ENCODE measurements around the gene PI4KA. TPM values are rescaled to one million over a fixed set of nuclear protein-coding genes. Genes with fewer than 3 reads are reported as not detected.
"Not testable (repeated sequence)": the region's sequence is repeated elsewhere in the genome, so short reads cannot be mapped to it uniquely, and the experiment has no call there.

Gene PI4KA
- total and polyA plus RNA-seq, 3 experiments from 2014 or later: 64.9 to 65.8 (median 65.5) TPM

DNA sequence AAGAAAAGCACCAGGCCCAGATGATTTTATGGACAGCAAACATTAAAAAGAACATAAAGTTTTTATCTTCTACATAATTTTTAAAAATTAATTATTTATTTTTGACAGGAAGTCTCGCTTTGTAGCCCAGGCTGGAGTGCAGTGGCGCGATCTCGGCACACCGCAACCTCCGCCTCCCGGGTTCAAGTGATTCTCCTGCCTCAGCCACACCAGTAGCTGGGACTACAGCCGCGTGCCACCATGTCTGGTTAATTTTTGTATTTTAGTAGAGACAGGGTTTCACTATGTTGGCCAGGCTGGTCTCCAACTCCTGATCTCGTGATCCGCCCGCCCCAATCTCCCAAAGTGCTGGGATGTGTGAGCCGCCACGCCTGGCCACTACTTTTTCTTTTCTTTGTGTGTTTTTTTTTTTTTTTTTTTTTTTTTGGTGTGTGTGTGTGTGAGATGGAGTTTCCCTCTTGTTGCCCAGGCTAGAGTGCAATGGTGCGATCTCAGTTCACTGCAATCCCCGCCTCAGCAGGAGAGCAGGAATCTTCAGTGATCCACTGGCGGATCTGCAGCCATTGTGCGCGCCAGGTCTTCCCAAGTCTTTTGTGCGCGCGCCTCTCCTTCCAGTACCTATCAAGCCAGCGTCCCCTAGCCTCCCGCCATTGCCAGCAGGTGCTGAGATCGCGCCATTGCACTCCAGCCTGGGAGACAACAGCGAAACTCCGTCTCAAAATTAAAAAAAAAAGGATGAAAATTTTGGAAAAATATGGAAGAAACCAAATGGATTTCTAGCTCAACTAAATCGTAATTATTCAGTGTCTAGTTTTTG is 171.0 kb downstream of the PI4KA start:
- DNase-seq; H3K4me1 ChIP-seq (ENCODE audit: insufficient read depth, low read length); H3K9me3 ChIP-seq (ENCODE audit: low read length); H3K4me3 Mint-ChIP-seq; H3K36me3 ChIP-seq (ENCODE audit: insufficient read depth, low read length); H3K27me3 ChIP-seq (ENCODE audit: insufficient read depth, low read length, poor library complexity, severe bottlenecking); H3K27ac ChIP-seq (ENCODE audit: low read depth, low read length); H3K4me3 ChIP-seq (ENCODE audit: low read length); H3K4me1 Mint-ChIP-seq; H3K27me3 Mint-ChIP-seq; POLR2A ChIA-PET; H3K9me3 Mint-ChIP-seq; H3K36me3 Mint-ChIP-seq: not testable (repeated sequence)
- CTCF ChIA-PET: interaction anchor here (0.6 kb wide), 1 partner anchor 234 kb away, joined by 3 read pairs; no protein-coding TSS in a partner anchor
- H3K27ac Mint-ChIP-seq: peak overlapping the region in 1 of 8 donors; percentile 36

GRCh38 chr22:20685764-20686163 is 172.8 kb downstream of the PI4KA start:
- H3K36me3 Mint-ChIP-seq; H3K27ac ChIP-seq (ENCODE audit: low read depth, low read length); H3K4me3 Mint-ChIP-seq; H3K27me3 Mint-ChIP-seq; H3K4me1 ChIP-seq (ENCODE audit: insufficient read depth, low read length); H3K36me3 ChIP-seq (ENCODE audit: insufficient read depth, low read length); H3K9me3 Mint-ChIP-seq; H3K9me3 ChIP-seq (ENCODE audit: low read length); POLR2A ChIA-PET; CTCF ChIA-PET; H3K4me1 Mint-ChIP-seq; DNase-seq; H3K27ac Mint-ChIP-seq; H3K27me3 ChIP-seq (ENCODE audit: insufficient read depth, low read length, poor library complexity, severe bottlenecking); H3K4me3 ChIP-seq (ENCODE audit: low read length): not testable (repeated sequence)

DNA sequence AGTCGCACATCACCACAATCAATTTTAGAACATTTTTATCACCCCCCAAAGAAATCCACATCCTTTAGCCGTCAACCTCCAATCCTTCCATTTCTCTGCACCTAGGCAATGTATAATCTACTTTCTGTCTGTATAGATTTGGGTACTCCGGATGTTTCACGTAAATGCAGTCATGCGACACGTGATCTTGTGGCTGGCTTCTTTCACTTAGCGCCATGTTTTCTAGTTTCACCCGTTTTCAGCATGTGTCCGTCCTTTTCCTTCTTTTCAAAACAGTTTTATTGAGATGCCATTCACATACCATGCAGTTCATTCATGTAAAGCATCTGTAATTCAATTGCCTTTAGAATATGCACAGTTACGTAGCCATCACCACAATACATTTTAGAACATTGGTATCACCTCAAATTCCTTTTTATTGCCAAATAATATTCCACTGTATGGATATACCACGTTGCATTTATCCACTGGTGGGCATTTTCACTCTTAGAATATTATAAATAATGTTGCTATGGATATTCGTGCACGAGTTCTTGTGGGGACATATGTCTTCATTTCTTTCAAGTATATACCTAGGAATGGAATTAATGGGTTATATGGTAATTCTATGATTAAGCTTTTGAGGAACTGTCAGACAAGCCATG is 179.7 kb downstream of the PI4KA start:
- CTCF ChIA-PET; H3K27ac ChIP-seq (ENCODE audit: low read depth, low read length); H3K4me1 Mint-ChIP-seq; H3K4me3 Mint-ChIP-seq; POLR2A ChIA-PET; H3K9me3 Mint-ChIP-seq; H3K36me3 Mint-ChIP-seq; H3K9me3 ChIP-seq (ENCODE audit: low read length); H3K4me1 ChIP-seq (ENCODE audit: insufficient read depth, low read length); H3K36me3 ChIP-seq (ENCODE audit: insufficient read depth, low read length); H3K27me3 ChIP-seq (ENCODE audit: insufficient read depth, low read length, poor library complexity, severe bottlenecking); DNase-seq; H3K4me3 ChIP-seq (ENCODE audit: low read length): not testable (repeated sequence)
- Mint-ChIP-seq H3K27me3 (peaks cover 7 to 37% of the 10 kb centered on the region in 2 donors), H3K27ac (peak overlapping the region in 1 of 8 donors; percentile 64)

GRCh38 chr22:20677684-20678242 is 180.8 kb downstream of the PI4KA start:
- Mint-ChIP-seq H3K27ac (no peak overlapping the region), H3K4me3 (no peak overlapping the region), H3K4me1 (no peaks in the 10 kb centered on the region), H3K9me3 (peaks cover 0 to 2% (median 0%) of the 10 kb centered on the region in 5 donors), H3K36me3 (peaks cover 0 to 4% (median 0%) of the 10 kb centered on the region in 3 donors), H3K27me3 (peaks cover 7 to 45% of the 10 kb centered on the region in 2 donors)
- Histone ChIP-seq H3K4me3 (ENCODE audit: low read length) (no peak overlapping the region), H3K27ac (ENCODE audit: low read depth, low read length) (no peak overlapping the region), H3K9me3 (ENCODE audit: low read length) (no peaks in the 10 kb centered on the region), H3K4me1 (ENCODE audit: insufficient read depth, low read length) (no peaks in the 10 kb centered on the region), H3K27me3 (ENCODE audit: insufficient read depth, low read length, poor library complexity, severe bottlenecking) (no peaks in the 10 kb centered on the region), H3K36me3 (ENCODE audit: insufficient read depth, low read length) (no peaks in the 10 kb centered on the region)
- ChIA-PET POLR2A (no interaction called here), CTCF (no interaction called here)
- no peak for DNase-seq

DNA sequence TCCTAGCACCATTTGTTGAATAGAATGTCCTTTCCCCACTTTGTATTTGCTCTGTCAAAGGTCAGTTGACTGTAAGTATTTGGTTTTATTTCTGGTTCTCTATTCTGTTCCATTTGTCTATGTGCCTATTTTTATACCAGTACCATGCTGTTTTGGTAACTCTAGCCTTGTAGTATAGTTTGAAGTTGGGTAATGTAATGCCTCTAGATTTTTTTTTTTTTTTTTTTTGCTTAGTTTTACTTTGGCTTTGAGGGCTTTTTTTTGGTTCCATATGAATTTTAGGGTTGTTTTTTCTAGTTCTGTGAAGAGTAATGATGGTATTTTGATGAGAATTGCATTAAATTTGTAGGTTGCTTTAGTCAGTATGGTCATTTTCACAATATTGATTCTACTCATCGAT is 183.0 kb downstream of the PI4KA start:
- H3K9me3 ChIP-seq (ENCODE audit: low read length); H3K4me3 Mint-ChIP-seq; CTCF ChIA-PET; H3K4me3 ChIP-seq (ENCODE audit: low read length); H3K4me1 ChIP-seq (ENCODE audit: insufficient read depth, low read length); H3K9me3 Mint-ChIP-seq; H3K27ac ChIP-seq (ENCODE audit: low read depth, low read length); POLR2A ChIA-PET; DNase-seq; H3K36me3 ChIP-seq (ENCODE audit: insufficient read depth, low read length); H3K36me3 Mint-ChIP-seq; H3K4me1 Mint-ChIP-seq: not testable (repeated sequence)
- peaks cover 10 to 52% of the 10 kb centered on the region in 2 donors for H3K27me3 Mint-ChIP-seq
- H3K27ac Mint-ChIP-seq: peak overlapping the region in 1 of 8 donors; percentile 17
- peaks cover 10% of the 10 kb centered on the region for H3K27me3 ChIP-seq (ENCODE audit: insufficient read depth, low read length, poor library complexity, severe bottlenecking)

- peaks cover 0 to 4% (median 0%) of the 10 kb centered on the region in 3 donors for H3K36me3 Mint-ChIP-seq
- CTCF ChIA-PET: no interaction called here
Measured at GRCh38 chr22:20674998-20675397, 183.6 kb downstream of the PI4KA start.

GRCh38 chr22:20673295-20674195 is 185.1 kb downstream of the PI4KA start:
- DNase-seq: no peak
- no peak overlapping the region for H3K4me3 ChIP-seq (ENCODE audit: low read length)
- H3K36me3 ChIP-seq (ENCODE audit: insufficient read depth, low read length): no peaks in the 10 kb centered on the region
- Mint-ChIP-seq H3K27me3 (peaks cover 11 to 46% of the 10 kb centered on the region in 2 donors), H3K4me3 (no peak overlapping the region), H3K9me3 (peaks cover 0 to 2% (median 0%) of the 10 kb centered on the region in 5 donors), H3K27ac (no peak overlapping the region), H3K36me3 (peaks cover 0 to under 1% (median 0%) of the 10 kb centered on the region in 3 donors), H3K4me1 (no peaks in the 10 kb centered on the region)
- CTCF ChIA-PET: no interaction called here
- H3K27ac ChIP-seq (ENCODE audit: low read depth, low read length): no peak overlapping the region
- POLR2A ChIA-PET: no interaction called here
- H3K4me1 ChIP-seq (ENCODE audit: insufficient read depth, low read length): no peaks in the 10 kb centered on the region
- no peaks in the 10 kb centered on the region for H3K9me3 ChIP-seq (ENCODE audit: low read length)
- H3K27me3 ChIP-seq (ENCODE audit: insufficient read depth, low read length, poor library complexity, severe bottlenecking): peaks cover 10% of the 10 kb centered on the region

More at GRCh38 chr22:20674998-20675397, 183.6 kb downstream of the PI4KA start:
- H3K27ac Mint-ChIP-seq: no peak overlapping the region
- Histone ChIP-seq H3K27ac (ENCODE audit: low read depth, low read length) (no peak overlapping the region), H3K9me3 (ENCODE audit: low read length) (no peaks in the 10 kb centered on the region), H3K27me3 (ENCODE audit: insufficient read depth, low read length, poor library complexity, severe bottlenecking) (peaks cover 10% of the 10 kb centered on the region), H3K4me1 (ENCODE audit: insufficient read depth, low read length) (no peaks in the 10 kb centered on the region), H3K4me3 (ENCODE audit: low read length) (no peak overlapping the region), H3K36me3 (ENCODE audit: insufficient read depth, low read length) (no peaks in the 10 kb centered on the region)
- POLR2A ChIA-PET: no interaction called here
- no peak for DNase-seq
- H3K9me3 Mint-ChIP-seq: peaks cover 0 to 2% (median 0%) of the 10 kb centered on the region in 5 donors
- no peak overlapping the region for H3K4me3 Mint-ChIP-seq
- H3K4me1 Mint-ChIP-seq: no peaks in the 10 kb centered on the region
- H3K27me3 Mint-ChIP-seq: peaks cover 11 to 52% of the 10 kb centered on the region in 2 donors

Data from CD8-positive, alpha-beta memory T cell (primary cell).